ENCODE data around the gene SLC43A2. TPM values are rescaled to one million over a fixed set of nuclear protein-coding genes. Genes with fewer than 3 reads are reported as not detected.

The SLC43A2 gene
- total RNA-seq, 1 donor from 2014 or later, result 27.0 TPM

- DNase-seq (ENCODE audit: low spot score), result no peak
Measured at GRCh38 chr17:1643999-1644492, 15.4 kb upstream of the SLC43A2 start.

- peak; percentile 67 for DNase-seq (ENCODE audit: low spot score)
Measured at GRCh38 chr17:1643293-1643998, 14.8 kb upstream of the SLC43A2 start.

GRCh38 chr17:1641065-1641403, 12.4 kb upstream of the SLC43A2 start:
- DNase-seq (ENCODE audit: low spot score), result no peak

GRCh38 chr17:1640329-1641064, 11.9 kb upstream of the SLC43A2 start:
- no peak for DNase-seq (ENCODE audit: low spot score)

- DNase-seq (ENCODE audit: low spot score), result no peak
Measured at GRCh38 chr17:1639549-1640180, 11.0 kb upstream of the SLC43A2 start.

GRCh38 chr17:1638624-1639300, 10.1 kb upstream of the SLC43A2 start:
- DNase-seq (ENCODE audit: low spot score), result no peak

GRCh38 chr17:1638171-1638590, 9.5 kb upstream of the SLC43A2 start:
- DNase-seq (ENCODE audit: low spot score), result no peak

GRCh38 chr17:1636732-1637285, 8.2 kb upstream of the SLC43A2 start:
- DNase-seq (ENCODE audit: low spot score), result no peak

GRCh38 chr17:1635675-1636465, 7.2 kb upstream of the SLC43A2 start:
- DNase-seq (ENCODE audit: low spot score), result no peak

- DNase-seq (ENCODE audit: low spot score), result no peak
Measured at GRCh38 chr17:1634841-1635650, 6.4 kb upstream of the SLC43A2 start.

GRCh38 chr17:1630662-1631061, 2.0 kb upstream of the SLC43A2 start:
- no peak for DNase-seq (ENCODE audit: low spot score)

GRCh38 chr17:1629504-1630310, 1.1 kb upstream of the SLC43A2 start:
- peak; percentile 74 for DNase-seq (ENCODE audit: low spot score)

- peak; percentile 95 for DNase-seq (ENCODE audit: low spot score)
Measured at GRCh38 chr17:1628856-1629503, 346 bp upstream of the SLC43A2 start.

GRCh38 chr17:1627182-1627981, 1.3 kb downstream of the SLC43A2 start:
- no peak for DNase-seq (ENCODE audit: low spot score)

GRCh38 chr17:1626333-1626732, 2.3 kb downstream of the SLC43A2 start:
- DNase-seq (ENCODE audit: low spot score), result no peak

GRCh38 chr17:1625581-1625980, 3.1 kb downstream of the SLC43A2 start:
- DNase-seq (ENCODE audit: low spot score), result no peak

- no peak for DNase-seq (ENCODE audit: low spot score)
Measured at GRCh38 chr17:1625053-1625452, 3.6 kb downstream of the SLC43A2 start.

GRCh38 chr17:1624650-1625049, 4.0 kb downstream of the SLC43A2 start:
- no peak for DNase-seq (ENCODE audit: low spot score)

Measured in mucosa of gallbladder (tissue), 1 donor.